ENCODE data around the gene PNMA8A.

GRCh38 chr19:46451352-46451751, 20.0 kb downstream of the PNMA8A start:
- TF ChIP-seq CTCF (conservative IDR thresholded peaks at IDR 0.05; ENCODE audit: low read depth in 2 of 2) (no peak), EZH2phosphoT487 (IDR thresholded peaks at IDR 0.05; ENCODE audit: unreplicated experiment) (no peak), REST (IDR thresholded peaks at IDR 0.05; ENCODE audit: unreplicated experiment) (no peak), STAT1 (IDR thresholded peaks at IDR 0.05; ENCODE audit: unreplicated experiment) (no peak)
